ENCODE measurements around the gene ZNF268.
"Not testable (repeated sequence)": the region's sequence is repeated elsewhere in the genome, so short reads cannot be mapped to it uniquely, and the experiment has no call there.

ZNF268 gene

GRCh38 chr12:133231001-133231400, 49.7 kb downstream of the ZNF268 start:
- DNase-seq: no peak

- no peak for DNase-seq
Observed at GRCh38 chr12:133233006-133233405, 51.7 kb downstream of the ZNF268 start.

GRCh38 chr12:133233993-133234564, 52.8 kb downstream of the ZNF268 start:
- DNase-seq: no peak

- DNase-seq: no peak
Observed at GRCh38 chr12:133234971-133235370, 53.7 kb downstream of the ZNF268 start.

- no peak for DNase-seq
Observed at GRCh38 chr12:133235401-133236112, 54.3 kb downstream of the ZNF268 start, which contains the start of gene ANHX. TSS of gene ANHX (minus strand) at chr12:133235877. CDS start at chr12:133234356, 1,521 bp downstream.

GRCh38 chr12:133236144-133236543, 54.8 kb downstream of the ZNF268 start:
- no peak for DNase-seq

GRCh38 chr12:133236556-133236955, 55.3 kb downstream of the ZNF268 start:
- no peak for DNase-seq

GRCh38 chr12:133251732-133252131, 70.4 kb downstream of the ZNF268 start:
- no peak for DNase-seq

GRCh38 chr12:133255833-133256232, 74.5 kb downstream of the ZNF268 start:
- not testable (repeated sequence) for DNase-seq

- no peak for DNase-seq
Observed at GRCh38 chr12:133256321-133256720, 75.0 kb downstream of the ZNF268 start.

GRCh38 chr12:133264173-133264572, 82.9 kb downstream of the ZNF268 start:
- DNase-seq: no peak

Measured in NCI-H526 (cell line).